ENCODE measurements around the gene AP1S1. TPM values are rescaled to one million over a fixed set of nuclear protein-coding genes. Genes with fewer than 3 reads are reported as not detected.

AP1S1 gene
- total and polyA plus RNA-seq, 2 of the 13 experiments (the other 11 are each of a cell fraction or from before 2014, with no cell fraction given) = 57.5 to 68.1 TPM

- TF ChIP-seq, protein P1, sequence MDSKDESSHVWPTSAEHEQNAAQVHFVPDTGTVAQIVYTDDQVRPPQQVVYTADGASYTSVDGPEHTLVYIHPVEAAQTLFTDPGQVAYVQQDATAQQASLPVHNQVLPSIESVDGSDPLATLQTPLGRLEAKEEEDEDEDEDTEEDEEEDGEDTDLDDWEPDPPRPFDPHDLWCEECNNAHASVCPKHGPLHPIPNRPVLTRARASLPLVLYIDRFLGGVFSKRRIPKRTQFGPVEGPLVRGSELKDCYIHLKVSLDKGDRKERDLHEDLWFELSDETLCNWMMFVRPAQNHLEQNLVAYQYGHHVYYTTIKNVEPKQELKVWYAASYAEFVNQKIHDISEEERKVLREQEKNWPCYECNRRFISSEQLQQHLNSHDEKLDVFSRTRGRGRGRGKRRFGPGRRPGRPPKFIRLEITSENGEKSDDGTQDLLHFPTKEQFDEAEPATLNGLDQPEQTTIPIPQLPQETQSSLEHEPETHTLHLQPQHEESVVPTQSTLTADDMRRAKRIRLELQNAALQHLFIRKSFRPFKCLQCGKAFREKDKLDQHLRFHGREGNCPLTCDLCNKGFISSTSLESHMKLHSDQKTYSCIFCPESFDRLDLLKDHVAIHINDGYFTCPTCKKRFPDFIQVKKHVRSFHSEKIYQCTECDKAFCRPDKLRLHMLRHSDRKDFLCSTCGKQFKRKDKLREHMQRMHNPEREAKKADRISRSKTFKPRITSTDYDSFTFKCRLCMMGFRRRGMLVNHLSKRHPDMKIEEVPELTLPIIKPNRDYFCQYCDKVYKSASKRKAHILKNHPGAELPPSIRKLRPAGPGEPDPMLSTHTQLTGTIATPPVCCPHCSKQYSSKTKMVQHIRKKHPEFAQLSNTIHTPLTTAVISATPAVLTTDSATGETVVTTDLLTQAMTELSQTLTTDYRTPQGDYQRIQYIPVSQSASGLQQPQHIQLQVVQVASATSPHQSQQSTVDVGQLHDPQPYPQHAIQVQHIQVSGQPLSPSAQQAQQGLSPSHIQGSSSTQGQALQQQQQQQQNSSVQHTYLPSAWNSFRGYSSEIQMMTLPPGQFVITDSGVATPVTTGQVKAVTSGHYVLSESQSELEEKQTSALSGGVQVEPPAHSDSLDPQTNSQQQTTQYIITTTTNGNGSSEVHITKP (CRISPR knock-in tag; IDR thresholded peaks at IDR 0.05; ENCODE audit: low read depth) = peak; percentile 2; the same call in 1 of the 2 replicates
- TF ChIP-seq BCLAF1 (IDR thresholded peaks at IDR 0.05) (no peak), MXI1 (IDR thresholded peaks at IDR 0.05; ENCODE audit: borderline replicate concordance, low read depth, low read length) (peak; percentile 90; the same call in 2 of the 3 replicates), CAMTA2 (CRISPR knock-in tag; IDR thresholded peaks at IDR 0.05; ENCODE audit: borderline replicate concordance) (no peak), ZNF460 (CRISPR knock-in tag; IDR thresholded peaks at IDR 0.05; ENCODE audit: borderline replicate concordance) (no peak; the same call in 1 of the 2 replicates), PBX3 (CRISPR knock-in tag; IDR thresholded peaks at IDR 0.05; ENCODE audit: borderline replicate concordance) (no peak), ZNF318 (CRISPR knock-in tag; IDR thresholded peaks at IDR 0.05) (peak; percentile 65; the same call in 1 of the 2 replicates), ZNF513 (CRISPR knock-in tag; conservative IDR thresholded peaks at IDR 0.05) (no peak)
Measured at GRCh38 chr7:101126651-101127459, 27.4 kb upstream of the AP1S1 start, which contains the start of gene SERPINE1 (continued).

Measured in HepG2 (cell line).